ENCODE data around the gene USP11.

Gene USP11

GRCh38 chrX:47193475-47194193 is 39.2 kb upstream of the USP11 start, which contains the start of gene UBA1:
TSS of gene UBA1 (plus strand) at chrX:47193829. CDS start at chrX:47198803, 4,974 bp downstream.
- peak within 1 kb of the TSS; percentile 84 to 89 for H3K4me3 ChIP-seq (ENCODE audit: low read length in 2 of 2)
- H3K36me3 ChIP-seq (ENCODE audit: control insufficient read depth in 2 of 2, insufficient read depth in 2 of 2, low read length in 2 of 2) = peaks cover 4 to 7% of the 10 kb centered on the region in 2 donors
- H3K27me3 ChIP-seq (ENCODE audit: control insufficient read depth in 1 of 2, insufficient read depth in 2 of 2, low read length in 2 of 2) = peaks cover 0 to 5% of the 10 kb centered on the region in 2 donors
- H3K9ac ChIP-seq (ENCODE audit: low read length in 2 of 2) = peak within 1 kb of the TSS; percentile 82 to 96
- H3K9me3 ChIP-seq (ENCODE audit: control insufficient read depth in 2 of 2, low read length in 2 of 2) = no peaks in the 10 kb centered on the region
- peaks cover 62% of the 10 kb centered on the region for H3K4me1 ChIP-seq (ENCODE audit: control insufficient read depth, insufficient read depth, low read length)
- peak within 1 kb of the TSS; percentile 94 for H3K27ac ChIP-seq (ENCODE audit: low read length)

- Histone ChIP-seq H3K9me3 (ENCODE audit: control insufficient read depth in 2 of 2, low read length in 2 of 2) (no peaks in the 10 kb centered on the region), H3K4me3 (ENCODE audit: low read length in 2 of 2) (peak overlapping the region; percentile 84 to 89), H3K27me3 (ENCODE audit: control insufficient read depth in 1 of 2, insufficient read depth in 2 of 2, low read length in 2 of 2) (peaks cover 0 to 5% of the 10 kb centered on the region in 2 donors), H3K9ac (ENCODE audit: low read length in 2 of 2) (peak overlapping the region; percentile 82 to 96), H3K36me3 (ENCODE audit: control insufficient read depth in 2 of 2, insufficient read depth in 2 of 2, low read length in 2 of 2) (peaks cover 8 to 13% of the 10 kb centered on the region in 2 donors), H3K27ac (ENCODE audit: low read length) (peak overlapping the region; percentile 94), H3K4me1 (ENCODE audit: control insufficient read depth, insufficient read depth, low read length) (peaks cover 68% of the 10 kb centered on the region)
Measured at GRCh38 chrX:47194194-47194787, 38.5 kb upstream of the USP11 start.

- H3K9me3 ChIP-seq (ENCODE audit: control insufficient read depth in 2 of 2, low read length in 2 of 2) = no peaks in the 10 kb centered on the region
- H3K4me3 ChIP-seq (ENCODE audit: low read length in 2 of 2) = peak overlapping the region; percentile 19 to 22
- H3K36me3 ChIP-seq (ENCODE audit: control insufficient read depth in 2 of 2, insufficient read depth in 2 of 2, low read length in 2 of 2) = peaks cover 23 to 28% of the 10 kb centered on the region in 2 donors
- H3K27ac ChIP-seq (ENCODE audit: low read length) = no peak overlapping the region
- H3K9ac ChIP-seq (ENCODE audit: low read length in 2 of 2) = peak overlapping the region in 1 of 2 donors; percentile 36
- H3K4me1 ChIP-seq (ENCODE audit: control insufficient read depth, insufficient read depth, low read length) = peaks cover 63% of the 10 kb centered on the region
- no peaks in the 10 kb centered on the region for H3K27me3 ChIP-seq (ENCODE audit: control insufficient read depth in 1 of 2, insufficient read depth in 2 of 2, low read length in 2 of 2)
Measured at GRCh38 chrX:47196098-47196497, 36.7 kb upstream of the USP11 start.

DNA sequence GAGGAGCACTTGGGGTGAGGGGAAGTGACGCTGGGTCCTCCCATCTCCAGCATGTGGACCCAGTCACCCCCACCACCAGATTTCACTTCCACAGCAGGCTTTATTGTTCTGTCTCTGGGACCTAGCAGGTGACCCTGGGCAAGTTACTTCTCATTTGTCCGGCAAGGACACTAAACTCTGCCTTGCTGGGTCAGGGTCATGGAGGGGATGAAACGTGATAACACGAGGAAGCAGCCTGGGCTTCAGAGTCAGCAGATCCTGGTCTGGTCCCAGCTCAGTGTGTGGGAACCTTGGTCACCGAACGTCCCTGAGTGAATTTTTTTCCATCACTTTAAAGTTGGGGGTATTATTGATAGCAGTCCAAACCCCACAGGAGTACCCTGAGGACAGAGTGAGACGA is 35.3 kb upstream of the USP11 start:
- H3K36me3 ChIP-seq (ENCODE audit: control insufficient read depth in 2 of 2, insufficient read depth in 2 of 2, low read length in 2 of 2) = peaks cover 38 to 42% of the 10 kb centered on the region in 2 donors
- no peaks in the 10 kb centered on the region for H3K27me3 ChIP-seq (ENCODE audit: control insufficient read depth in 1 of 2, insufficient read depth in 2 of 2, low read length in 2 of 2)
- H3K9me3 ChIP-seq (ENCODE audit: control insufficient read depth in 2 of 2, low read length in 2 of 2) = no peaks in the 10 kb centered on the region
- no peak overlapping the region for H3K27ac ChIP-seq (ENCODE audit: low read length)
- peak overlapping the region in 1 of 2 donors; percentile 29 for H3K4me3 ChIP-seq (ENCODE audit: low read length in 2 of 2)
- peaks cover 57% of the 10 kb centered on the region for H3K4me1 ChIP-seq (ENCODE audit: control insufficient read depth, insufficient read depth, low read length)
- H3K9ac ChIP-seq (ENCODE audit: low read length in 2 of 2) = no peak overlapping the region

DNA sequence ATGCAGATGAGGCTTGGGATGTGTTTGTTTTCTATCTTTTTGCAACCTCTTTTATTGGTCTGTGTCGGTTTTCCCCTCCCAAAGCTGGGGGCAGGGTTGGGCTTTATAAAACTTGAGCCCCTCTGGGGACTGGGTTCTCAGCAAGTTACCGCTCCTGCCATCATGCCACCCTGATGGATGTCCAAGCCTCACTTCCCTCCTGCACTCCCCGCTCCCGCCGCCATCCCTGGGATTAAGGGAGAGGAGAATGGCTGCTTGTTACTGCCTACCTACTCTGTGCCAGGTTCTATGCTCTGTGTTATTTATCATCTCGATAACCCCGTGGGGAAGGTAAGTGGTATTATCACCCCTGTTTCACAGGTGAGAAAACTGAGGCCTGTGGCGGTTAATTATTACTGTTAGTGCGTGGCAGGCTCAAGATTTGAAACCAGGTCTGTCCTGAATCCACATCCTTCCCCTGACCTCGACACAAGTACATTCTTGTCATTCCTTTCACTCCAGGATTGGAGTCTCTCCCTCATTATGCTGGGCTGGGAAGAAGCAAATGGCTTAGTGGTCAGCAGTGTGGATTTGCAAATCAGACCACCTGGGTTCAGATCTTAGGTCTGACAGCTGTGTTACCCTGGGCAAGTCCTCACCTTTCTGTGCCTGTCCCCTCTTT is 34.7 kb upstream of the USP11 start:
- no peak overlapping the region for H3K27ac ChIP-seq (ENCODE audit: low read length)
- peak overlapping the region in 1 of 2 donors; percentile 29 for H3K4me3 ChIP-seq (ENCODE audit: low read length in 2 of 2)
- H3K4me1 ChIP-seq (ENCODE audit: control insufficient read depth, insufficient read depth, low read length) = peaks cover 53% of the 10 kb centered on the region
- peaks cover 44 to 48% of the 10 kb centered on the region in 2 donors for H3K36me3 ChIP-seq (ENCODE audit: control insufficient read depth in 2 of 2, insufficient read depth in 2 of 2, low read length in 2 of 2)
- peak overlapping the region in 1 of 2 donors; percentile 21 for H3K9ac ChIP-seq (ENCODE audit: low read length in 2 of 2)
- H3K27me3 ChIP-seq (ENCODE audit: control insufficient read depth in 1 of 2, insufficient read depth in 2 of 2, low read length in 2 of 2) = peaks cover 0 to 2% of the 10 kb centered on the region in 2 donors
- no peaks in the 10 kb centered on the region for H3K9me3 ChIP-seq (ENCODE audit: control insufficient read depth in 2 of 2, low read length in 2 of 2)

- Histone ChIP-seq H3K36me3 (ENCODE audit: control insufficient read depth in 2 of 2, insufficient read depth in 2 of 2, low read length in 2 of 2) (peaks cover 45 to 52% of the 10 kb centered on the region in 2 donors), H3K4me3 (ENCODE audit: low read length in 2 of 2) (peak overlapping the region in 1 of 2 donors; percentile 15)
Measured at GRCh38 chrX:47198687-47199080, 34.1 kb upstream of the USP11 start.

DNA sequence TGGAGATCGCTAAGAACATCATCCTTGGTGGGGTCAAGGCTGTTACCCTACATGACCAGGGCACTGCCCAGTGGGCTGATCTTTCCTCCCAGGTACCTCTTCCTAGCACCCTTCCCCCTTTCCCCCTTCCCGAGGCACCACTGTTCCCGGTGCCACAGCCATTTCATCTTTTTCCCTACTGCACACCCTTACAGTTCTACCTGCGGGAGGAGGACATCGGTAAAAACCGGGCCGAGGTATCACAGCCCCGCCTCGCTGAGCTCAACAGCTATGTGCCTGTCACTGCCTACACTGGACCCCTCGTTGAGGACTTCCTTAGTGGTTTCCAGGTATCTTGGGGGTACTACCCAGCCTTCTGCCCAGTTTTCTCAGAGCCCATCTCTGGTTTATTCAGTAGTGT is 33.5 kb upstream of the USP11 start:
- Histone ChIP-seq H3K27ac (ENCODE audit: low read length) (no peak overlapping the region), H3K4me1 (ENCODE audit: control insufficient read depth, insufficient read depth, low read length) (peaks cover 48% of the 10 kb centered on the region), H3K9me3 (ENCODE audit: control insufficient read depth in 2 of 2, low read length in 2 of 2) (no peaks in the 10 kb centered on the region), H3K4me3 (ENCODE audit: low read length in 2 of 2) (no peak overlapping the region), H3K27me3 (ENCODE audit: control insufficient read depth in 1 of 2, insufficient read depth in 2 of 2, low read length in 2 of 2) (peaks cover 0 to 2% of the 10 kb centered on the region in 2 donors), H3K36me3 (ENCODE audit: control insufficient read depth in 2 of 2, insufficient read depth in 2 of 2, low read length in 2 of 2) (peaks cover 45 to 57% of the 10 kb centered on the region in 2 donors), H3K9ac (ENCODE audit: low read length in 2 of 2) (no peak overlapping the region)

More at GRCh38 chrX:47198687-47199080, 34.1 kb upstream of the USP11 start:
- Histone ChIP-seq H3K9me3 (ENCODE audit: control insufficient read depth in 2 of 2, low read length in 2 of 2) (no peaks in the 10 kb centered on the region), H3K27me3 (ENCODE audit: control insufficient read depth in 1 of 2, insufficient read depth in 2 of 2, low read length in 2 of 2) (peaks cover 0 to 2% of the 10 kb centered on the region in 2 donors), H3K4me1 (ENCODE audit: control insufficient read depth, insufficient read depth, low read length) (peaks cover 50% of the 10 kb centered on the region), H3K27ac (ENCODE audit: low read length) (no peak overlapping the region), H3K9ac (ENCODE audit: low read length in 2 of 2) (no peak overlapping the region)

DNA sequence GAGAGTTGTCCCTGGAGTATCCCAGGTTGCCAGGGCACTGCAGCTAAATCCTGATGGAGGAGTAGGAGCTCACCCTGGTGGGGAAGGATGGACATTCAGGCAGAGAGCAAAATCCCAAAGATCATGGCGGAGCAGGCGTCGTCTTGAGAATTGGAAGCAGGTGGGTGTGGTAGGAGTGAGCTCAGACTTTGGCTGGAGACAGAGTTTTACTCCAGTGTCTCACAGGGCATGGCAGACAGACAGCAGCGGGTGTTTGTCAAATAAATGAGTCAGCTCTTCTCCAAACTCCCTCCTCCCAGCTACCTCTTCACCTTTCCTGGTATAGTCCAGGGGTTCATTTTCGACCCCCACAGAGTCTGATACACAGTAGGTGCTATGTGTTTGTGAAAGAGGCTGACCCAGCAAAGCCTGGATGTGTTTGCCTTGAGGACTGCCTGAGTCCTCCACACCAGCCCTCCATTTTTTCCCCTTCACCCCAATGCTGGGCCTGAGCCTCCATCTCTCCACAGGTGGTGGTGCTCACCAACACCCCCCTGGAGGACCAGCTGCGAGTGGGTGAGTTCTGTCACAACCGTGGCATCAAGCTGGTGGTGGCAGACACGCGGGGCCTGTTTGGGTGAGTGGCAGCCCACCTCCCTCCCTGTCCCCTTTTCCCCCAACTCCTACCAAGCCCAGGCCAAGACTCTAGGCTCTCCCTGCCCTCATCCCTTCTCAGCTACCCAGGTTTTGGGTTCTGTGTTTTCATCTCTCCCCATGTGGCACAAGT is 32.2 kb upstream of the USP11 start:
- H3K9ac ChIP-seq (ENCODE audit: low read length in 2 of 2) = no peak overlapping the region
- peaks cover 0 to 2% of the 10 kb centered on the region in 2 donors for H3K27me3 ChIP-seq (ENCODE audit: control insufficient read depth in 1 of 2, insufficient read depth in 2 of 2, low read length in 2 of 2)
- H3K36me3 ChIP-seq (ENCODE audit: control insufficient read depth in 2 of 2, insufficient read depth in 2 of 2, low read length in 2 of 2) = peaks cover 45 to 68% of the 10 kb centered on the region in 2 donors
- no peak overlapping the region for H3K27ac ChIP-seq (ENCODE audit: low read length)
- H3K4me3 ChIP-seq (ENCODE audit: low read length in 2 of 2) = no peak overlapping the region
- H3K4me1 ChIP-seq (ENCODE audit: control insufficient read depth, insufficient read depth, low read length) = peaks cover 35% of the 10 kb centered on the region
- no peaks in the 10 kb centered on the region for H3K9me3 ChIP-seq (ENCODE audit: control insufficient read depth in 2 of 2, low read length in 2 of 2)

DNA sequence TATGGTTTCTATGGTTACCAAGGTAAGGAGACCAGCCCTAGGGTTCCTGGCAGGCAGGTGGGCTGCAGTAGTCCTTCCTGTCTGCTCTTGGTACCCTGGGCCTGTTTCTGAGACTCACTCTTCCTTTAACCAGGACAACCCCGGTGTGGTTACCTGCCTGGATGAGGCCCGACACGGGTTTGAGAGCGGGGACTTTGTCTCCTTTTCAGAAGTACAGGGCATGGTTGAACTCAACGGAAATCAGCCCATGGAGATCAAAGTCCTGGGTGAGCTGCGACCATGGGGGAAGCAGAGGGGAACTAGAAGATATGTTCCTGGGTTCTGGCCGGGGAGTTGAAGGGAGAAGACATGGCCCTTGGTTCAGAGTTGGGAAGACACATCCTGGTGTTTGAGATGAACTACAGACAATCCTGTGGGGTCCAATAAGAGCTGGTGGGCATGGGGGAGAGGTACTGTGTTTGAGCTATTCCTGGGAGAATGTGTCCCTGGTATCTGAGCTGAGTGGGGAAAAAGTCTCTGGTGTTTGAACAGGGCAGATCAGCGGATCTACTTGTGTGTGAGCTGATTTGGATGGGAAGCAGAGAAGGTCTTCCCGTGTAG is 31.4 kb upstream of the USP11 start:
- Histone ChIP-seq H3K9me3 (ENCODE audit: control insufficient read depth in 2 of 2, low read length in 2 of 2) (no peaks in the 10 kb centered on the region), H3K36me3 (ENCODE audit: control insufficient read depth in 2 of 2, insufficient read depth in 2 of 2, low read length in 2 of 2) (peaks cover 50 to 77% of the 10 kb centered on the region in 2 donors), H3K4me1 (ENCODE audit: control insufficient read depth, insufficient read depth, low read length) (peaks cover 27% of the 10 kb centered on the region), H3K27me3 (ENCODE audit: control insufficient read depth in 1 of 2, insufficient read depth in 2 of 2, low read length in 2 of 2) (peaks cover 0 to 2% of the 10 kb centered on the region in 2 donors), H3K4me3 (ENCODE audit: low read length in 2 of 2) (no peak overlapping the region), H3K27ac (ENCODE audit: low read length) (no peak overlapping the region), H3K9ac (ENCODE audit: low read length in 2 of 2) (no peak overlapping the region)

GRCh38 chrX:47202316-47202715 is 30.5 kb upstream of the USP11 start:
- peaks cover 18% of the 10 kb centered on the region for H3K4me1 ChIP-seq (ENCODE audit: control insufficient read depth, insufficient read depth, low read length)
- H3K36me3 ChIP-seq (ENCODE audit: control insufficient read depth in 2 of 2, insufficient read depth in 2 of 2, low read length in 2 of 2) = peaks cover 50 to 84% of the 10 kb centered on the region in 2 donors
- H3K27ac ChIP-seq (ENCODE audit: low read length) = no peak overlapping the region
- no peaks in the 10 kb centered on the region for H3K9me3 ChIP-seq (ENCODE audit: control insufficient read depth in 2 of 2, low read length in 2 of 2)
- H3K4me3 ChIP-seq (ENCODE audit: low read length in 2 of 2) = no peak overlapping the region
- peaks cover 0 to 2% of the 10 kb centered on the region in 2 donors for H3K27me3 ChIP-seq (ENCODE audit: control insufficient read depth in 1 of 2, insufficient read depth in 2 of 2, low read length in 2 of 2)
- no peak overlapping the region for H3K9ac ChIP-seq (ENCODE audit: low read length in 2 of 2)

All from stomach smooth muscle (tissue), 2 donors.